Trophoblast cell (in vitro differentiated cells and primary cell): ENCODE results near the gene HSD17B14. TPM values are rescaled to one million over a fixed set of nuclear protein-coding genes. Genes with fewer than 3 reads are reported as not detected.
"Not testable (repeated sequence)": the region's sequence is repeated elsewhere in the genome, so short reads cannot be mapped to it uniquely, and the experiment has no call there.

ENCODE experiments used
- DNase-seq, 2 donors: peaks; one replicate each; pipeline ENCODE4 v3.0.0-alpha.2; 2016
- H2AFZ ChIP-seq: 2 replicates; pipeline ENCODE4 v1.6.1; 2013; ENCODE audit warnings: low read length, moderate library complexity, mild to moderate bottlenecking; ENCODE audit not compliant: insufficient read depth, poor library complexity
- H2AK5ac ChIP-seq: 2 replicates; pipeline ENCODE4 v1.6.1; 2013; ENCODE audit warnings: mild to moderate bottlenecking, low read length
- H2BK120ac ChIP-seq: 2 replicates; pipeline ENCODE4 v1.6.1; 2013; ENCODE audit warnings: low read length, mild to moderate bottlenecking, moderate library complexity; ENCODE audit not compliant: insufficient read depth, poor library complexity
- H2BK12ac ChIP-seq: 2 replicates; pipeline ENCODE4 v1.6.1; 2013; ENCODE audit warnings: mild to moderate bottlenecking, low read length, moderate library complexity
- H2BK5ac ChIP-seq: 2 replicates; pipeline ENCODE4 v1.6.1; 2013; ENCODE audit warnings: low read length, low read depth, moderate library complexity, mild to moderate bottlenecking; ENCODE audit not compliant: poor library complexity
- H3K14ac ChIP-seq: 2 replicates; pipeline ENCODE4 v1.6.1; 2013; ENCODE audit warnings: mild to moderate bottlenecking, low read length
- H3K18ac ChIP-seq: 2 replicates; pipeline ENCODE4 v1.6.1; 2013; ENCODE audit warnings: mild to moderate bottlenecking, low read length
- H3K23ac ChIP-seq: 2 replicates; pipeline ENCODE4 v1.6.1; 2013; ENCODE audit warnings: low read length
- H3K27ac ChIP-seq: 2 replicates; pipeline ENCODE4 v1.5.1; 2013; ENCODE audit warnings: low read depth, mild to moderate bottlenecking, inconsistent platforms, low read length, moderate library complexity
- H3K27me3 ChIP-seq: 2 replicates; pipeline ENCODE4 v1.6.1; 2013; ENCODE audit warnings: inconsistent platforms, mild to moderate bottlenecking, low read length, moderate library complexity; ENCODE audit not compliant: insufficient read depth
- H3K36me3 ChIP-seq, 2 experiments: 1 replicate in 1 of 2; 2 replicates in 1 of 2; pipeline ENCODE4 v1.6.1; 2013; ENCODE audit warnings: low read length in 2 of 2, mild to moderate bottlenecking in 2 of 2, moderate library complexity in 1 of 2; ENCODE audit not compliant: insufficient read depth in 2 of 2, control insufficient read depth in 1 of 2
- H3K4ac ChIP-seq: 2 replicates; pipeline ENCODE4 v1.6.1; 2013; ENCODE audit warnings: low read depth, mild to moderate bottlenecking, low read length, moderate library complexity
- H3K4me1 ChIP-seq, 2 experiments: 1 replicate in 1 of 2; 2 replicates in 1 of 2; pipeline ENCODE4 v1.6.1; 2013; ENCODE audit warnings: low read length in 2 of 2, mild to moderate bottlenecking in 2 of 2, moderate library complexity in 1 of 2; ENCODE audit not compliant: insufficient read depth in 2 of 2, control insufficient read depth in 1 of 2
- H3K4me2 ChIP-seq: 2 replicates; pipeline ENCODE4 v1.6.1; 2013; ENCODE audit warnings: inconsistent platforms, mild to moderate bottlenecking, low read length, moderate library complexity
- H3K4me3 ChIP-seq: 2 replicates; pipeline ENCODE4 v1.5.1; 2013; ENCODE audit warnings: mild to moderate bottlenecking, low read depth, low read length, inconsistent platforms
- H3K79me1 ChIP-seq: one replicate; pipeline ENCODE4 v1.6.1; 2013; ENCODE audit warnings: low read length
- H3K79me2 ChIP-seq: 2 replicates; pipeline ENCODE4 v1.6.1; 2013; ENCODE audit warnings: low read length, mild to moderate bottlenecking; ENCODE audit not compliant: control insufficient read depth, insufficient read depth, poor library complexity
- H3K9ac ChIP-seq: 2 replicates; pipeline ENCODE4 v1.6.1; 2013; ENCODE audit warnings: mild to moderate bottlenecking, low read length
- H3K9me3 ChIP-seq: 2 replicates; pipeline ENCODE4 v1.6.1; 2013; ENCODE audit warnings: low read depth, mild to moderate bottlenecking, control low read depth, inconsistent platforms, low read length; ENCODE audit not compliant: insufficient read depth
- H4K12ac ChIP-seq: 2 replicates; pipeline ENCODE4 v1.6.1; 2013; ENCODE audit warnings: low read depth, mild to moderate bottlenecking, low read length, moderate library complexity
- H4K8ac ChIP-seq: 2 replicates; pipeline ENCODE4 v1.6.1; 2013; ENCODE audit warnings: low read depth, mild to moderate bottlenecking, low read length, moderate library complexity
- H4K91ac ChIP-seq: one replicate; pipeline ENCODE4 v1.6.1; 2013; ENCODE audit warnings: low read depth, mild to moderate bottlenecking, low read length, moderate library complexity
- WGBS: extraction: QIAGEN DNeasy Blood & Tissue Kit; methylation state at CpG from one replicate; pipeline ENCODE4 v1.1.7; 2013; ENCODE audit warnings: missing lambda C conversion rate; ENCODE audit not compliant: insufficient read length, insufficient coverage; ENCODE audit errors: extremely low coverage; 5-methylcytosine and 5-hydroxymethylcytosine counted together
- polyA plus RNA-seq: library from polyadenylated mRNA; stranded (reverse); fragments of 200-250 nt; gene quantifications from 2 replicates; pipeline ENCODE4 v1.2.3, GENCODE V29; 2013

HSD17B14 gene
- polyA plus RNA-seq, result 22.2 and 25.7 TPM in 2 replicates

- no peaks in the 10 kb centered on the region for H3K27me3 ChIP-seq
- peaks cover 13 to 14% of the 10 kb centered on the region in 2 experiments for H3K36me3 ChIP-seq
- peaks cover 2% of the 10 kb centered on the region for H3K79me2 ChIP-seq
- H2AFZ ChIP-seq, result peak within 1 kb of the TSS; percentile 48
- H3K9ac ChIP-seq, result peak within 1 kb of the TSS; percentile 86
- peak within 1 kb of the TSS; percentile 52 for H2BK12ac ChIP-seq
- H2AK5ac ChIP-seq, result peak within 1 kb of the TSS; percentile 57
- peak within 1 kb of the TSS; percentile 80 for H3K27ac ChIP-seq
- no peak within 1 kb of the TSS for H3K23ac ChIP-seq
- peak within 1 kb of the TSS; percentile 77 for H3K4me3 ChIP-seq
- H3K18ac ChIP-seq, result peak within 1 kb of the TSS; percentile 91
- H3K9me3 ChIP-seq, result no peaks in the 10 kb centered on the region
- H3K4me1 ChIP-seq, result peaks cover 2% of the 10 kb centered on the region in 2 experiments
- H4K91ac ChIP-seq, result peak within 1 kb of the TSS; percentile 30
- H4K12ac ChIP-seq, result peak within 1 kb of the TSS; percentile 49
- peak within 1 kb of the TSS; percentile 35 for H3K4ac ChIP-seq
- peaks cover 14% of the 10 kb centered on the region for H3K79me1 ChIP-seq
- WGBS, result no CpG with 5 or more reads among the region's 35 CpGs
- peak within 1 kb of the TSS; percentile 58 for H4K8ac ChIP-seq
- H2BK120ac ChIP-seq, result peak within 1 kb of the TSS; percentile 61
- DNase-seq, result peak; percentile 27 to 42
- H3K4me2 ChIP-seq, result peak within 1 kb of the TSS; percentile 79
- peak within 1 kb of the TSS; percentile 86 for H2BK5ac ChIP-seq
- H3K14ac ChIP-seq, result peak within 1 kb of the TSS; percentile 32
These were observed at the start of gene HSD17B14 for GRCh38 chr19:48836089-48837017. Gene HSD17B14 (minus strand): TSS chr19:48836491. CDS start chr19:48836411, 80 bp downstream.

DNA sequence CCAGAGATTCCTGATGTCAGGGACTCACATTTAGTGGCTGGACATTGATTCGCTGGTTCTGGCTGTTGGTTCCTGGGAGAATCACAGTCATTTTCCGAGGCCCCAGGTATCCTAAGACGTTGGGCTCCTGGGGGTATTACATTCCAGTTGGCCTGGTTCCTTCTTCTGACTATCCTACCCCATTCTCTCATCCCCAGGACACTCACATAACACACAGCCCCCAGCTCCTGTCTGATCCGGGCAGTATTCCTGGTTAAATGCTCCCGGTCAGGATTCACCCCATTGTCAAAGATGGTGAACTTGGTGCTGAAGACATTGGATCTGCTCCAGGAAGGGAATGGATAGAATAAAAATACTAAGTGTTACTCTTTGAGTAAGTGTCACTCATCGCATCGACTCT, 47.4 kb upstream of the HSD17B14 start:
- no peak overlapping the region for H2AK5ac ChIP-seq
- peaks cover 0 to 3% of the 10 kb centered on the region in 2 experiments for H3K4me1 ChIP-seq
- H3K4ac ChIP-seq, result no peak overlapping the region
- H2BK12ac ChIP-seq, result no peak overlapping the region
- no peak overlapping the region for H3K4me3 ChIP-seq
- no peak overlapping the region for H2AFZ ChIP-seq
- no CpG with 5 or more reads among the region's 7 CpGs for WGBS
- H4K91ac ChIP-seq, result no peak overlapping the region
- H3K79me1 ChIP-seq, result no peaks in the 10 kb centered on the region
- H4K8ac ChIP-seq, result no peak overlapping the region
- H3K79me2 ChIP-seq, result no peaks in the 10 kb centered on the region
- no peak overlapping the region for H3K4me2 ChIP-seq
- H3K9me3 ChIP-seq, result no peaks in the 10 kb centered on the region
- H3K14ac ChIP-seq, result no peak overlapping the region
- H3K36me3 ChIP-seq, result peaks cover 0 to under 1% of the 10 kb centered on the region in 2 experiments
- no peak overlapping the region for H2BK120ac ChIP-seq
- no peak overlapping the region for H2BK5ac ChIP-seq
- no peak overlapping the region for H3K18ac ChIP-seq
- H4K12ac ChIP-seq, result no peak overlapping the region
- no peak overlapping the region for H3K27ac ChIP-seq
- no peak for DNase-seq
- no peak overlapping the region for H3K9ac ChIP-seq
- H3K23ac ChIP-seq, result no peak overlapping the region
- no peaks in the 10 kb centered on the region for H3K27me3 ChIP-seq

DNA sequence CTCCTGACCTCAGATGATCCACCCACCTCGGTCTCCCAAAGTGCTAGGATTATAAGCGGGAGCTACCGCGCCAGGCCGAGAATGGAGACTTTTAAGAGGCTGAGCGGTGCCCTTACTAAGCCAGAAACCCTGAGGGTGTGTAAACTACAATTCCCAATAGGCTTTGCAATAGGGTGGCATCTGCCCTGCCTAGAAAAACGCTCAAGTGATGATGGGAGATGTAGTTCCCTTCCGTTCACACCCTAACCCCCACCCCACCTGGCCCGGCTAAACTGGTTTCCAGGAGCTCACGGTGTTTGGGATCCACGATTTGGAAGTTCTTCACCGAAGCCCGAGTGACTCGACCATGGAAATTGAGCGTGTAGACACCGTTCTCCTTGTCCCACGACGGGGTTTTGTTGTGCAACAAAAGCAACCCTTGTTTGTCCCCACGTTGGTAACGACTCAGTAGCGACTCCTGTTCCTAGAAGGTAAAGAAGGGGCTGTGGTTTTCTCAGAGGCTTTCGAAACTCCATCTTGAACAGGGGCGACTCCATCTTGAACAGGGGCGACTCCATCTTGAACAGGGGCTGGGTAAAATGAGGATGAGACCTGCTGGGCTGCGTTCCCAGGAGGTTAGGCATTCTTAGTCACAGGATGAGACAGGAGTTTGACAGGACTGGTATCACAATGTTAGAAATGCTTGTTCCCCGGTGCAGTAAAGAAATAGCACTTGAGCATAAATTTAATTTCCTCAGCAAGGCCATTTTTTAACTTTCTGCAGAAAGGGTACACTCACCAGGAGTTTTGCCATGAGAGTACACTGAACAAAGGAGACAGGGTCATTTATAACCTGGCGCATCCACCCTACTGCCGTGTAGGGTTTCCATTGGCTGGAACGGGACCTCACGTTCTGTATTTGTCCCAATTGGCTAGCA, 45.7 kb upstream of the HSD17B14 start:
- Histone ChIP-seq H4K12ac (no peak overlapping the region), H3K4me3 (no peak overlapping the region), H3K79me2 (no peaks in the 10 kb centered on the region), H4K91ac (no peak overlapping the region), H2BK5ac (no peak overlapping the region), H3K36me3 (peaks cover 4 to 6% of the 10 kb centered on the region in 2 experiments), H3K14ac (no peak overlapping the region), H3K18ac (no peak overlapping the region), H3K9me3 (no peaks in the 10 kb centered on the region), H2BK12ac (no peak overlapping the region), H3K4ac (no peak overlapping the region), H3K79me1 (no peaks in the 10 kb centered on the region), H2AK5ac (no peak overlapping the region), H3K4me2 (no peak overlapping the region), H3K9ac (no peak overlapping the region), H3K27ac (no peak overlapping the region), H3K27me3 (no peaks in the 10 kb centered on the region), H2BK120ac (no peak overlapping the region), H3K4me1 (peaks cover 2 to 3% of the 10 kb centered on the region in 2 experiments), H4K8ac (no peak overlapping the region), H2AFZ (no peak overlapping the region), H3K23ac (no peak overlapping the region)
- peak; percentile 69 to 78 for DNase-seq
- WGBS, result no CpG with 5 or more reads among the region's 30 CpGs

DNA sequence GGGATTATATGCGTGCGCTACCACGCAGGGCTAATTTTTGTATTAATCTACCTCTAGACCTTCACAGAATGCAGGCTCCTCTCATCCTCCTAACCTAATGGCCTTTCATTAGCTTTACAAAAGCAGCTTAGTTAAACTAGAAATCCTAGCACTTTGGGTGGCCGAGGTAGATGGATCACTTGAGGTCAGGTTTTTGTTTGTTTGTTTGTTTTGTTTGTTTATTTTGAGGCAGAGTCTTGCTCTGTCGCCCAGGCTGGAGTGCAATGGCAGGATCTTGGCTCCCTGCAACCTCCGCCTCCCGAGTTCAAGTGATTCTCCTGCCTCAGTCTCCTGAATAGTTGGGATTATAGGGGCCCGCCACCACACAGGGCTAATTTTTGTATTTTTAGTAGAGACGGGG, 43.4 kb upstream of the HSD17B14 start:
- H2AFZ ChIP-seq, H3K23ac ChIP-seq, H4K12ac ChIP-seq, H3K4me2 ChIP-seq, H3K4ac ChIP-seq, H3K27ac ChIP-seq, H2BK5ac ChIP-seq, H3K14ac ChIP-seq, H3K18ac ChIP-seq, H3K9me3 ChIP-seq, H3K79me2 ChIP-seq, H3K9ac ChIP-seq, H4K8ac ChIP-seq, H4K91ac ChIP-seq, H2BK120ac ChIP-seq, H3K79me1 ChIP-seq, H3K4me3 ChIP-seq, H2AK5ac ChIP-seq, H3K27me3 ChIP-seq, H2BK12ac ChIP-seq: not testable (repeated sequence)
- no CpG with 5 or more reads among the region's 9 CpGs for WGBS
- peaks cover 23 to 26% of the 10 kb centered on the region in 2 experiments for H3K36me3 ChIP-seq
- H3K4me1 ChIP-seq, result peaks cover 8 to 10% of the 10 kb centered on the region in 2 experiments
- peak in 1 of 2 donors; percentile 27 for DNase-seq
